SJCRH30 (cell line): ENCODE results near the gene TAAR5. TPM values are rescaled to one million over a fixed set of nuclear protein-coding genes. Genes with fewer than 3 reads are reported as not detected.
"Not testable (repeated sequence)": the region's sequence is repeated elsewhere in the genome, so short reads cannot be mapped to it uniquely, and the experiment has no call there.

Experiments used
- DNase-seq, 2 experiments: peaks; one replicate each; pipeline ENCODE4 v3.0.0-alpha.2; 2015 to 2020
- H3K27ac ChIP-seq: fragments of 250-450 bp; sonication (Bioruptor Pico); 2 replicates; pipeline ENCODE4 v1.5.1; 2020; ENCODE audit warnings: mild to moderate bottlenecking, moderate library complexity
- H3K27me3 ChIP-seq: fragments of 250-450 bp; sonication (Bioruptor Pico); 2 replicates; pipeline ENCODE4 v1.5.1; 2020; ENCODE audit warnings: mild to moderate bottlenecking, moderate library complexity
- H3K36me3 ChIP-seq: fragments of 250-450 bp; sonication (Bioruptor Pico); 2 replicates; pipeline ENCODE4 v1.5.1; 2020; ENCODE audit warnings: mild to moderate bottlenecking, moderate library complexity
- H3K4me1 ChIP-seq: fragments of 250-450 bp; sonication (Bioruptor Pico); 2 replicates; pipeline ENCODE4 v1.5.1; 2020; ENCODE audit warnings: mild to moderate bottlenecking, moderate library complexity
- H3K4me3 ChIP-seq: fragments of 250-450 bp; sonication (Bioruptor Pico); 2 replicates; pipeline ENCODE4 v1.5.1; 2020; ENCODE audit warnings: mild to moderate bottlenecking, moderate library complexity
- H3K9me3 ChIP-seq: fragments of 250-450 bp; sonication (Bioruptor Pico); replicated peaks from 2 replicates; pipeline ENCODE4 v1.5.1; 2020; ENCODE audit warnings: mild to moderate bottlenecking, moderate library complexity
- total RNA-seq: library from RNA; depleted of rRNA; stranded (reverse); fragments of >200 nt; shearing (Covaris generic); gene quantifications from 2 replicates; pipeline ENCODE4 v1.2.3, GENCODE V29; 2014; rRNA removed

TAAR5 gene, protein sequence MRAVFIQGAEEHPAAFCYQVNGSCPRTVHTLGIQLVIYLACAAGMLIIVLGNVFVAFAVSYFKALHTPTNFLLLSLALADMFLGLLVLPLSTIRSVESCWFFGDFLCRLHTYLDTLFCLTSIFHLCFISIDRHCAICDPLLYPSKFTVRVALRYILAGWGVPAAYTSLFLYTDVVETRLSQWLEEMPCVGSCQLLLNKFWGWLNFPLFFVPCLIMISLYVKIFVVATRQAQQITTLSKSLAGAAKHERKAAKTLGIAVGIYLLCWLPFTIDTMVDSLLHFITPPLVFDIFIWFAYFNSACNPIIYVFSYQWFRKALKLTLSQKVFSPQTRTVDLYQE
- not detected in 2 replicates for total RNA-seq

DNA sequence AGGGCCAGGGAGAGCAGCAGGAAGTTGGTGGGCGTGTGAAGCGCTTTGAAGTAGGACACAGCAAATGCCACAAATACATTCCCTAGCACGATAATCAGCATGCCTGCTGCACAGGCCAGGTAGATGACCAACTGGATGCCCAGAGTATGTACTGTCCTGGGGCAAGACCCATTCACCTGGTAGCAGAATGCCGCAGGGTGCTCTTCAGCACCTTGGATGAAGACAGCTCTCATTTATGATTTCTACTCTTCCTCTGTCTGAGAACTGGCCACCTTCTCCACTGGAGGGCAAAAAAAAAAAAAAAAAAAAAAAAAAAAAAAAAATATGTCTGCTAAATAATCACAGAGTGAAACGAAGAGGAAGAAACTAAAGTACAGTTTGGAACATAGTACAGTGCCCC is at the start of gene TAAR5:
TSS of gene TAAR5 (minus strand) at position 288 of the 400 bp plus-strand sequence. CDS start at position 233, 55 bp downstream.
- H3K4me3 ChIP-seq: no peak within 1 kb of the TSS
- no peak for DNase-seq
- H3K27me3 ChIP-seq: no peaks in the 10 kb centered on the region
- no peaks in the 10 kb centered on the region for H3K4me1 ChIP-seq
- no peaks in the 10 kb centered on the region for H3K9me3 ChIP-seq
- H3K36me3 ChIP-seq: no peaks in the 10 kb centered on the region
- H3K27ac ChIP-seq: no peak within 1 kb of the TSS

GRCh38 chr6:132637135-132637534 is 47.6 kb upstream of the TAAR5 start:
- not testable (repeated sequence) for H3K4me3 ChIP-seq, H3K4me1 ChIP-seq, H3K9me3 ChIP-seq, DNase-seq, H3K27ac ChIP-seq, H3K27me3 ChIP-seq, H3K36me3 ChIP-seq

GRCh38 chr6:132635906-132636305 is 46.4 kb upstream of the TAAR5 start:
- H3K27ac ChIP-seq, H3K9me3 ChIP-seq, H3K4me3 ChIP-seq, H3K27me3 ChIP-seq, H3K4me1 ChIP-seq, DNase-seq, H3K36me3 ChIP-seq: not testable (repeated sequence)

GRCh38 chr6:132635288-132635687 is 45.7 kb upstream of the TAAR5 start:
- not testable (repeated sequence) for H3K4me1 ChIP-seq, H3K27ac ChIP-seq, H3K9me3 ChIP-seq, H3K36me3 ChIP-seq, H3K4me3 ChIP-seq, DNase-seq, H3K27me3 ChIP-seq

GRCh38 chr6:132634796-132635195 is 45.3 kb upstream of the TAAR5 start:
- H3K4me1 ChIP-seq: no peaks in the 10 kb centered on the region
- H3K9me3 ChIP-seq: no peaks in the 10 kb centered on the region
- DNase-seq: no peak
- H3K4me3 ChIP-seq: no peak overlapping the region
- no peaks in the 10 kb centered on the region for H3K27me3 ChIP-seq
- no peaks in the 10 kb centered on the region for H3K36me3 ChIP-seq
- H3K27ac ChIP-seq: no peak overlapping the region

DNA sequence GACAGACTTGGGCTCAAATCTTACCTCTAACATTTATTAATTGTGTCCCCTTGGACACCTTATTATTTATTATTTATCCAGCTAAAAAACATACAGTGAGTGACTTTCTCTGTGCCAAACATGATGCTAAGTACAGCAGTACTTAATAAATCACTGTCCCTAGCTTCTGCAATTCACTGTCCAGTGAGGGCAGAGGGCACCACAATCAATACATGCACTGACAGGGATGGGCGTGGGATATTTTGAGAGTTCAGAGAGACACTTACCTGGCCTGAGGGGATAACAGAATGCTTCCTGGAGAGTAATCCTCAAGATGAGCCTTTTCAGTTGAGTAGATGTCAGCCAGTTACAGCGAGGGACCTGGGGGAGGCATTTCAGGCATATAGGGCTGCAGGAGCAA is 43.8 kb upstream of the TAAR5 start:
- Histone ChIP-seq H3K27me3 (no peaks in the 10 kb centered on the region), H3K4me3 (no peak overlapping the region), H3K36me3 (no peaks in the 10 kb centered on the region), H3K4me1 (no peaks in the 10 kb centered on the region), H3K9me3 (no peaks in the 10 kb centered on the region), H3K27ac (no peak overlapping the region)
- no peak for DNase-seq

DNA sequence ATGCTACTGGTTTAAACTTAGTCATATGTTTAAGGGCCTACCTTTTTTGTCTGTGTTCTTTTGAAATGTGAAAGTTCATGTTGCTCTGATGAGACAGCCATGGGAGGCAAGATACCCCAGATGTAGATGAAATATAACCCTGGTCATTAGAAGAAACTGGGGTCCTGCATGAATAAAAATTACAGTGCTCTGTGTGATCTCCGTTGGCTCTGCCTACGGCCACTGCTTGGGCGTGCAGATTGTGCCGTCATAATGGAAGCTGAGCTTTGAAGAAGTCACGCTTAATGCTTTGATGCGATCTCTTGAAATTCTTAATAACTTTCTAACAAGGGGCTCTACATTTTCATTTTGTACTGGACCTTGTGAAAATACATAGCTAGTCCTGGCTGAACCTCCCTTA is 34.6 kb upstream of the TAAR5 start, which contains the start of gene TAAR2:
TSS of gene TAAR2 (minus strand) at position 101 of the 400 bp plus-strand sequence. CDS start at position 101, 0 bp downstream.
- no peaks in the 10 kb centered on the region; the same call in 1 of the 2 replicates for H3K27me3 ChIP-seq
- no peak within 1 kb of the TSS for H3K27ac ChIP-seq
- H3K4me1 ChIP-seq: no peaks in the 10 kb centered on the region
- H3K4me3 ChIP-seq: no peak within 1 kb of the TSS
- no peaks in the 10 kb centered on the region; the same call in 1 of the 2 replicates for H3K9me3 ChIP-seq
- no peaks in the 10 kb centered on the region for H3K36me3 ChIP-seq
- no peak for DNase-seq

GRCh38 chr6:132623106-132623845 is 33.7 kb upstream of the TAAR5 start:
- Histone ChIP-seq H3K27ac (no peak overlapping the region), H3K9me3 (no peaks in the 10 kb centered on the region; the same call in 1 of the 2 replicates), H3K27me3 (no peaks in the 10 kb centered on the region; the same call in 1 of the 2 replicates), H3K4me3 (no peak overlapping the region), H3K36me3 (no peaks in the 10 kb centered on the region), H3K4me1 (no peaks in the 10 kb centered on the region)
- no peak for DNase-seq

GRCh38 chr6:132616677-132617076 is 27.1 kb upstream of the TAAR5 start:
- Histone ChIP-seq H3K4me3 (no peak overlapping the region), H3K27ac (no peak overlapping the region), H3K27me3 (peaks cover 11% of the 10 kb centered on the region), H3K4me1 (no peaks in the 10 kb centered on the region), H3K9me3 (no peaks in the 10 kb centered on the region), H3K36me3 (no peaks in the 10 kb centered on the region)
- DNase-seq: no peak

GRCh38 chr6:132614554-132614953 is 25.0 kb upstream of the TAAR5 start:
- H3K4me3 ChIP-seq: no peak overlapping the region
- no peaks in the 10 kb centered on the region for H3K36me3 ChIP-seq
- H3K27ac ChIP-seq: no peak overlapping the region
- H3K4me1 ChIP-seq: no peaks in the 10 kb centered on the region
- peaks cover 11% of the 10 kb centered on the region; the same call in 1 of the 2 replicates for H3K27me3 ChIP-seq
- DNase-seq: no peak
- no peaks in the 10 kb centered on the region for H3K9me3 ChIP-seq

GRCh38 chr6:132612449-132613108 is 23.0 kb upstream of the TAAR5 start:
- H3K36me3 ChIP-seq: no peaks in the 10 kb centered on the region
- H3K4me3 ChIP-seq: no peak overlapping the region
- H3K4me1 ChIP-seq: no peaks in the 10 kb centered on the region
- peaks cover 11% of the 10 kb centered on the region; the same call in 1 of the 2 replicates for H3K27me3 ChIP-seq
- no peak for DNase-seq
- H3K27ac ChIP-seq: no peak overlapping the region
- no peaks in the 10 kb centered on the region for H3K9me3 ChIP-seq

DNA sequence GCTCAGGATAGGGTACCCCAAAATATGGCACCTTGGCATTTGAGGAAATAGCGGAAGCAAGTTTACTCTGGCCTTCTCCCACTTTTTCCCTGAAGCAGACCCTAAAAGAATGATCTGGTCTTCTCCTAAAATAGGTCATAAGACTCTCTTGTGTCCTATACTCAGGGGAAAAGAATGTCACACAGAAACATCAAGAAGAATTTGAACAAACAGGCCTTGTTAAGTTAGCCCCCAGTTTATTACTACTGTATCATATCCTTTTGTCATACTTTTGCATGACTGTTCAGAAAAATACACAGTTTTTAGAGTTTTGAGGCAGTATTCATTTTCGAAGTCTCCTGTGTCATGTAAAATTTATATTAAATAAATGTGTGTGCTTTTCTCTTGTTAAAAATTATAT is 22.1 kb upstream of the TAAR5 start:
- Histone ChIP-seq H3K4me3 (no peak overlapping the region), H3K27me3 (peaks cover 11% of the 10 kb centered on the region; the same call in 1 of the 2 replicates), H3K9me3 (no peaks in the 10 kb centered on the region), H3K4me1 (no peaks in the 10 kb centered on the region), H3K36me3 (no peaks in the 10 kb centered on the region), H3K27ac (no peak overlapping the region)
- DNase-seq: no peak

GRCh38 chr6:132607544-132608233 is 18.1 kb upstream of the TAAR5 start:
- no peak overlapping the region for H3K4me3 ChIP-seq
- H3K36me3 ChIP-seq: no peaks in the 10 kb centered on the region
- no peak for DNase-seq
- no peak overlapping the region for H3K27ac ChIP-seq
- H3K4me1 ChIP-seq: no peaks in the 10 kb centered on the region
- no peaks in the 10 kb centered on the region for H3K27me3 ChIP-seq
- no peaks in the 10 kb centered on the region for H3K9me3 ChIP-seq

DNA sequence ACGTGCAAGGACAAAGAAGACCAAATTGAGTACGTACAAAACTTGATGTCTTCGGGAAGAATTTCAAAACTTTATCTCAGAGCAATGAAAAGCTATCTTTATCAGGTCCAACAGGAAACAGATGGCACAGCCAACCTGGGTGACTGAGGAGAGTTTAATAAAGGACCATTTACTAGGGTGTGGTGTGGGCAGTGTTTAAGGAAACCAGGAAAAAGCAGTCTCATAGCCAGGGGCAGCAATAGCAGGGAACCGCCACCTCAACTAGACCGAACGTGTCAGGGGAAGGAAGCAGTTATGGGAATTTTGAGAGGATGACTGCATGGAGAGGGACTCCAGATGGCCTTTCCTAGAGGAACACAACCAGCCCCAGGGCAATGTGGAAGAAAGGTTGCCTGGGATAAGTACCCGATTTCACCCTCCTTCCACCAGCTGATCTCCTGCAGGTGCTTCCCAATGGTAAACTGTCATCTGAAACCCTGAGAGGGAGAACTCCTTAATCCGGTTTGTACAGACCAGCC is 15.2 kb upstream of the TAAR5 start:
- Histone ChIP-seq H3K4me1 (no peaks in the 10 kb centered on the region), H3K4me3 (no peak overlapping the region), H3K9me3 (no peaks in the 10 kb centered on the region), H3K36me3 (no peaks in the 10 kb centered on the region), H3K27me3 (no peaks in the 10 kb centered on the region), H3K27ac (no peak overlapping the region)
- DNase-seq: no peak
